Measurements from ENCODE around the gene CAVIN1.
A peak's percentile ranks its signal among the peaks of the same experiment; 100 is the strongest.
"Not testable (repeated sequence)": the region's sequence is repeated elsewhere in the genome, so short reads cannot be mapped to it uniquely, and the experiment has no call there.

CAVIN1 gene

GRCh38 chr17:42422958-42423712 lies at the start of gene CAVIN1:
TSS of gene CAVIN1 (minus strand) at chr17:42423256. CDS start at chr17:42423097, 159 bp downstream.
- peak; percentile 97 for FAIRE-seq

GRCh38 chr17:42467889-42468288 lies 44.8 kb upstream of the CAVIN1 start:
- FAIRE-seq: no peak

- FAIRE-seq: no peak
Observed at GRCh38 chr17:42463976-42464400, 40.9 kb upstream of the CAVIN1 start.

GRCh38 chr17:42460371-42460770 lies 37.3 kb upstream of the CAVIN1 start:
- no peak for FAIRE-seq

- FAIRE-seq: no peak
Observed at GRCh38 chr17:42459801-42460281, 36.8 kb upstream of the CAVIN1 start.

- FAIRE-seq: no peak
Observed at GRCh38 chr17:42459256-42459800, 36.3 kb upstream of the CAVIN1 start.

- no peak for FAIRE-seq
Observed at GRCh38 chr17:42458497-42459255, 35.6 kb upstream of the CAVIN1 start, which contains the start of gene ATP6V0A1. TSS of gene ATP6V0A1 (plus strand) at chr17:42458878. CDS start at chr17:42460895, 2,017 bp downstream.

- no peak for FAIRE-seq
Observed at GRCh38 chr17:42457107-42457792, 34.2 kb upstream of the CAVIN1 start.

GRCh38 chr17:42456223-42457106 lies 33.4 kb upstream of the CAVIN1 start:
- no peak for FAIRE-seq

GRCh38 chr17:42454987-42455386 lies 31.9 kb upstream of the CAVIN1 start:
- not testable (repeated sequence) for FAIRE-seq

GRCh38 chr17:42453439-42453838 lies 30.4 kb upstream of the CAVIN1 start:
- FAIRE-seq: no peak

GRCh38 chr17:42451270-42451669 lies 28.2 kb upstream of the CAVIN1 start:
- not testable (repeated sequence) for FAIRE-seq

- not testable (repeated sequence) for FAIRE-seq
Observed at GRCh38 chr17:42449838-42450237, 26.8 kb upstream of the CAVIN1 start.

GRCh38 chr17:42449176-42449575 lies 26.1 kb upstream of the CAVIN1 start:
- not testable (repeated sequence) for FAIRE-seq

GRCh38 chr17:42442196-42442565 lies 19.1 kb upstream of the CAVIN1 start:
- no peak for FAIRE-seq

GRCh38 chr17:42441371-42442195 lies 18.5 kb upstream of the CAVIN1 start:
- no peak for FAIRE-seq

GRCh38 chr17:42438600-42439567 lies 15.8 kb upstream of the CAVIN1 start:
- FAIRE-seq: no peak

- no peak for FAIRE-seq
Observed at GRCh38 chr17:42436391-42436790, 13.3 kb upstream of the CAVIN1 start.

- no peak for FAIRE-seq
Observed at GRCh38 chr17:42431758-42432161, 8.7 kb upstream of the CAVIN1 start.
